Fibroblast of lung (primary cell): ENCODE data around the gene TARS3.

Experiments used
- EZH2 ChIP-seq: IDR thresholded peaks from 2 replicates; pipeline ENCODE4 v1.5.1; 2012; ENCODE audit warnings: low read length, control low read depth, mild to moderate bottlenecking; ENCODE audit errors: missing control alignments
- TF ChIP-seq, protein P1 (sequence below), 2 donors: IDR thresholded peaks in 1 of 2; conservative IDR thresholded peaks in 1 of 2; 1 replicate in 1 of 2; 2 replicates in 1 of 2; pipeline ENCODE4 v1.5.1; 2011 to 2012; ENCODE audit warnings: low read length in 2 of 2, control low read depth in 1 of 2, inconsistent platforms in 1 of 2, low read depth in 1 of 2, mild to moderate bottlenecking in 1 of 2

DNA sequence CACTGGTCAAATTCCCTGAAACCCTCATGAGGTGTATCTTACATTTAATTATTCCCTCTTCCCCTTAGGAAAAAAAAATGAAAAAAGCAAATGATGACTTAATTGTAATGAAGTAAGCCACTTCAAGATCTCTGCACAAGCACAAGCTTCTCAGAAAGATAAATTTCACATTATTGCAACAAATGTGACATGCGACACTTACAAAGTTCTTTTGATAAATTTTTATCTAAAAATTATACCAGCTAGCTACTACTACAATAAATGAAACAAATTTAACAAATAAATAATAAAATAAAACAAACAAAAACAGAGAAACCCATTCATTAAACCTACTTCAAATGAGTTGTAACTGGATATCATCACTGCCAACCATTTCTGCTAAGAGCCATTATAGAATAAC, 62.1 kb downstream of the TARS3 start:
- TF ChIP-seq, protein P1, sequence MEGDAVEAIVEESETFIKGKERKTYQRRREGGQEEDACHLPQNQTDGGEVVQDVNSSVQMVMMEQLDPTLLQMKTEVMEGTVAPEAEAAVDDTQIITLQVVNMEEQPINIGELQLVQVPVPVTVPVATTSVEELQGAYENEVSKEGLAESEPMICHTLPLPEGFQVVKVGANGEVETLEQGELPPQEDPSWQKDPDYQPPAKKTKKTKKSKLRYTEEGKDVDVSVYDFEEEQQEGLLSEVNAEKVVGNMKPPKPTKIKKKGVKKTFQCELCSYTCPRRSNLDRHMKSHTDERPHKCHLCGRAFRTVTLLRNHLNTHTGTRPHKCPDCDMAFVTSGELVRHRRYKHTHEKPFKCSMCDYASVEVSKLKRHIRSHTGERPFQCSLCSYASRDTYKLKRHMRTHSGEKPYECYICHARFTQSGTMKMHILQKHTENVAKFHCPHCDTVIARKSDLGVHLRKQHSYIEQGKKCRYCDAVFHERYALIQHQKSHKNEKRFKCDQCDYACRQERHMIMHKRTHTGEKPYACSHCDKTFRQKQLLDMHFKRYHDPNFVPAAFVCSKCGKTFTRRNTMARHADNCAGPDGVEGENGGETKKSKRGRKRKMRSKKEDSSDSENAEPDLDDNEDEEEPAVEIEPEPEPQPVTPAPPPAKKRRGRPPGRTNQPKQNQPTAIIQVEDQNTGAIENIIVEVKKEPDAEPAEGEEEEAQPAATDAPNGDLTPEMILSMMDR (conservative IDR thresholded peaks at IDR 0.05 in 1 of 2, IDR thresholded peaks at IDR 0.05 in 1 of 2; ENCODE audit: low read depth in 1 of 2, low read length in 2 of 2): no peak
- TF ChIP-seq EZH2: no peak
